Mesothelial cell of epicardium (in vitro differentiated cells): ENCODE results near the gene MYLK4. TPM values are rescaled to one million over a fixed set of nuclear protein-coding genes. Genes with fewer than 3 reads are reported as not detected.

Source experiments
- DNase-seq, 2 experiments: peaks; one replicate each; pipeline ENCODE4 v3.0.0; 2021; ENCODE audit warnings: low spot score in 2 of 2; ENCODE audit not compliant: unreplicated experiment in 2 of 2
- H3K27ac Mint-ChIP-seq: 2 replicates; pipeline ENCODE4 v1.8.0; 2021; ENCODE audit warnings: mixed read lengths
- H3K27me3 Mint-ChIP-seq: 2 replicates; pipeline ENCODE4 v1.8.0; 2021; ENCODE audit warnings: low read depth, mixed read lengths
- H3K36me3 Mint-ChIP-seq: 2 replicates; pipeline ENCODE4 v1.8.0; 2021; ENCODE audit warnings: mixed read lengths
- H3K4me1 Mint-ChIP-seq: 2 replicates; pipeline ENCODE4 v1.8.0; 2021; ENCODE audit warnings: mixed read lengths
- H3K4me3 Mint-ChIP-seq: 2 replicates; pipeline ENCODE4 v1.8.0; 2021; ENCODE audit warnings: mild to moderate bottlenecking, moderate library complexity, mixed read lengths
- H3K9me3 Mint-ChIP-seq: 2 replicates; pipeline ENCODE4 v1.8.0; 2021; ENCODE audit warnings: mixed read lengths
- CTCF ChIP-seq: fragments of 200-600 bp; sonication (generic); IDR thresholded peaks from one replicate; pipeline ENCODE4 v1.5.0; 2021; ENCODE audit warnings: antibody characterized with exemption; ENCODE audit not compliant: unreplicated experiment
- total RNA-seq: library from RNA; stranded (reverse); gene quantifications from 3 replicates; pipeline ENCODE4 v1.2.1, GENCODE V29; 2021

Gene MYLK4
- total RNA-seq, 1 donor from 2014 or later, result 0.89 TPM

GRCh38 chr6:2748183-2748582, 2.5 kb downstream of the MYLK4 start:
- no peaks in the 10 kb centered on the region for H3K9me3 Mint-ChIP-seq
- H3K4me3 Mint-ChIP-seq, result no peak overlapping the region
- no peak for DNase-seq
- H3K27me3 Mint-ChIP-seq, result peaks cover 5% of the 10 kb centered on the region
- no peak for TF ChIP-seq CTCF
- peaks cover 57% of the 10 kb centered on the region for H3K4me1 Mint-ChIP-seq
- H3K27ac Mint-ChIP-seq, result no peak overlapping the region
- H3K36me3 Mint-ChIP-seq, result no peaks in the 10 kb centered on the region

- peaks cover 5% of the 10 kb centered on the region for H3K27me3 Mint-ChIP-seq
- DNase-seq, result no peak
- H3K9me3 Mint-ChIP-seq, result no peaks in the 10 kb centered on the region
- no peak for TF ChIP-seq CTCF
- no peaks in the 10 kb centered on the region for H3K36me3 Mint-ChIP-seq
- H3K4me1 Mint-ChIP-seq, result peaks cover 58% of the 10 kb centered on the region
- no peak overlapping the region for H3K4me3 Mint-ChIP-seq
- no peak overlapping the region for H3K27ac Mint-ChIP-seq
Measured at GRCh38 chr6:2746557-2747061, 4.1 kb downstream of the MYLK4 start.

GRCh38 chr6:2745246-2745645, 5.5 kb downstream of the MYLK4 start:
- no peak for DNase-seq
- H3K4me1 Mint-ChIP-seq, result peaks cover 55% of the 10 kb centered on the region

GRCh38 chr6:2744778-2745177, 5.9 kb downstream of the MYLK4 start:
- Mint-ChIP-seq H3K27me3 (no peaks in the 10 kb centered on the region), H3K9me3 (no peaks in the 10 kb centered on the region), H3K36me3 (no peaks in the 10 kb centered on the region), H3K4me3 (no peak overlapping the region), H3K4me1 (peaks cover 50% of the 10 kb centered on the region), H3K27ac (no peak overlapping the region)
- TF ChIP-seq CTCF, result no peak
- no peak for DNase-seq

More at GRCh38 chr6:2745246-2745645, 5.5 kb downstream of the MYLK4 start:
- H3K9me3 Mint-ChIP-seq, result no peaks in the 10 kb centered on the region
- H3K27me3 Mint-ChIP-seq, result no peaks in the 10 kb centered on the region
- H3K27ac Mint-ChIP-seq, result peak overlapping the region; percentile 17
- no peak overlapping the region for H3K4me3 Mint-ChIP-seq
- no peaks in the 10 kb centered on the region for H3K36me3 Mint-ChIP-seq
- no peak for TF ChIP-seq CTCF

- no peak for TF ChIP-seq CTCF
- Mint-ChIP-seq H3K9me3 (no peaks in the 10 kb centered on the region), H3K36me3 (no peaks in the 10 kb centered on the region), H3K27me3 (no peaks in the 10 kb centered on the region), H3K4me3 (no peak overlapping the region), H3K4me1 (peaks cover 46% of the 10 kb centered on the region), H3K27ac (no peak overlapping the region)
- no peak for DNase-seq
Measured at GRCh38 chr6:2744209-2744771, 6.4 kb downstream of the MYLK4 start.
